Measurements from ENCODE around the gene B4GAT1. TPM values are rescaled to one million over a fixed set of nuclear protein-coding genes. Genes with fewer than 3 reads are reported as not detected.

B4GAT1 gene
- total RNA-seq, 1 experiment from 2014 or later: 47.1 TPM

DNA sequence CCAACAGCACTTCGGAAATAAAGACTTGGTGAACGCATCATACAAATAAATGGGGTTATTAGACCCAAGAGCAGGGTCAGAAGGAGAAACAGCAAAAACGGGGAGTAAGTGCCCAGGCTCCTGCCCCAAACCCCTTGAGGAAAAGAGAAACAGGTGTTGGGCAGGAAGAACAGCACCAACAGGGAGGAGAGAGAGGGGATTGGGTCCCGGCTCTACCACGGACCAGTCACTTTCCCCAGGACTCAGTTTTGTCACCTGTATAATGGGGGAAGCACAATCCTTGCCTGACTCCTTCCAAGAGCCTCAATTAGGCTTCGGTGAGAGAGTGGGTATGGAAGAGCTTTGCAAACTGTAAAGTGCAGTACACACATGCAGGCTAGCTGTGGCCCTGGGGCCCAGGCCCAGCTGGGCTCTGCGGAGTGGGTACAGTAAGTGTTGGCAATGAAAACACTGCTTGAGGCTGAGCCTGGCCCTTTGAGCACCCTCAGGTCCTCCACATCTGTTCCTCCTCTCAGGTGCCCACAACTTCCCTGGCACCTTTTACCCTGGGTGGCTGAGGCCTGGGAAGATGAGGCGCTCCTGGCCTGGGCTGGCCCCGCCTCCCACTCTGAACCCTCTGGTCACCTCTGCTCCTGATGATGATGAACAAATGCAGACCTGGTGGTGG lies 15.2 kb upstream of the B4GAT1 start:
- peaks cover 56% of the 10 kb centered on the region for H3K36me3 ChIP-seq (ENCODE audit: insufficient read depth, low read length, poor library complexity, severe bottlenecking)
- TF ChIP-seq EZH2 (IDR thresholded peaks at IDR 0.05; ENCODE audit: borderline replicate concordance, low read depth, low read length, poor library complexity, severe bottlenecking): no peak
- TF ChIP-seq, protein P1, sequence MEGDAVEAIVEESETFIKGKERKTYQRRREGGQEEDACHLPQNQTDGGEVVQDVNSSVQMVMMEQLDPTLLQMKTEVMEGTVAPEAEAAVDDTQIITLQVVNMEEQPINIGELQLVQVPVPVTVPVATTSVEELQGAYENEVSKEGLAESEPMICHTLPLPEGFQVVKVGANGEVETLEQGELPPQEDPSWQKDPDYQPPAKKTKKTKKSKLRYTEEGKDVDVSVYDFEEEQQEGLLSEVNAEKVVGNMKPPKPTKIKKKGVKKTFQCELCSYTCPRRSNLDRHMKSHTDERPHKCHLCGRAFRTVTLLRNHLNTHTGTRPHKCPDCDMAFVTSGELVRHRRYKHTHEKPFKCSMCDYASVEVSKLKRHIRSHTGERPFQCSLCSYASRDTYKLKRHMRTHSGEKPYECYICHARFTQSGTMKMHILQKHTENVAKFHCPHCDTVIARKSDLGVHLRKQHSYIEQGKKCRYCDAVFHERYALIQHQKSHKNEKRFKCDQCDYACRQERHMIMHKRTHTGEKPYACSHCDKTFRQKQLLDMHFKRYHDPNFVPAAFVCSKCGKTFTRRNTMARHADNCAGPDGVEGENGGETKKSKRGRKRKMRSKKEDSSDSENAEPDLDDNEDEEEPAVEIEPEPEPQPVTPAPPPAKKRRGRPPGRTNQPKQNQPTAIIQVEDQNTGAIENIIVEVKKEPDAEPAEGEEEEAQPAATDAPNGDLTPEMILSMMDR (conservative IDR thresholded peaks at IDR 0.05; ENCODE audit: low read depth, low read length): no peak
- no peaks in the 10 kb centered on the region for H3K27me3 ChIP-seq (replicated peaks; ENCODE audit: insufficient read depth, low read depth, low read length, poor library complexity)
- POLR2A ChIA-PET (ENCODE audit: low non-redundant PET): interaction anchor here (0.7 kb wide), 1 partner anchor 24 kb away, joined by 3 read pairs; no protein-coding TSS in a partner anchor
- no peaks in the 10 kb centered on the region for H3K9me3 ChIP-seq (ENCODE audit: low read depth, low read length, poor library complexity, severe bottlenecking)
- no peaks in the 10 kb centered on the region for H3K4me1 ChIP-seq (ENCODE audit: insufficient read depth, low read length, poor library complexity, severe bottlenecking)
- CTCF ChIA-PET: interaction anchor here (1.1 to 2.2 kb wide), 2 partner anchors 10 to 23 kb away, joined by 3 to 4 read pairs; no protein-coding TSS in a partner anchor
- no peak for DNase-seq (ENCODE audit: low spot score)
- intact Hi-C loops (cut with micrococcal nuclease; ENCODE audit: unreplicated experiment): no loop called here
- peak overlapping the region; percentile 14 for H3K27ac ChIP-seq (ENCODE audit: low read depth, low read length, poor library complexity, severe bottlenecking)
- H3K4me3 ChIP-seq (ENCODE audit: low read depth, low read length, poor library complexity, severe bottlenecking): no peak overlapping the region
- no TSS peak for BruUV-seq (replicated peaks)

DNA sequence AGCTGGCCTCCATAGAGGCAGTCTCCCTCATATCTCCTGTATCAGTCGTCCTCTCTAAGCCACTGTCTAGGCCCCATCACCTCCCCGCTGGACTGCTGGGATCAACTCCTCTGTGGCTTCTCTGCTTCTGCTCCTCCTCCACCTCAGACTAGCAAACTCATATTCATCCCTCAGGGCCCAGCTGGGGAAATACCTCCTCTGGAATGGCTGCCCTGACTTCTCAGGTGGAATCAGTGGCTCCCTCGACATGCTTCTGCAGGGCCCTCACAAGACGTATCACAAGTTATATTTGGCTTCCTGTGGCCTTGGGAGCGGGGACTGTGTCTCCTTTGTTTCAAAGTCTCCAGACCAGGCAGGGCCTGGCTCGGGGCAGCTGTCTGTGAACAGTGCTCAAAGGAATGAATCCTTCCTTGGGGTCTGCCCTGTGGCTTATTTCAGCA lies 14.1 kb upstream of the B4GAT1 start:
- H3K36me3 ChIP-seq (ENCODE audit: insufficient read depth, low read length, poor library complexity, severe bottlenecking): peaks cover 45% of the 10 kb centered on the region
- intact Hi-C loops (cut with micrococcal nuclease; ENCODE audit: unreplicated experiment): no loop called here
- no peak overlapping the region for H3K4me3 ChIP-seq (ENCODE audit: low read depth, low read length, poor library complexity, severe bottlenecking)
- peak overlapping the region; percentile 4 for H3K27ac ChIP-seq (ENCODE audit: low read depth, low read length, poor library complexity, severe bottlenecking)
- no peaks in the 10 kb centered on the region for H3K4me1 ChIP-seq (ENCODE audit: insufficient read depth, low read length, poor library complexity, severe bottlenecking)
- no peak for DNase-seq (ENCODE audit: low spot score)
- ChIA-PET CTCF (no interaction called here), POLR2A (ENCODE audit: low non-redundant PET) (interaction anchor here (0.6 to 0.7 kb wide), 2 partner anchors 25 to 379 kb away, joined by 3 read pairs; no protein-coding TSS in a partner anchor)
- BruUV-seq (replicated peaks): no TSS peak
- no peaks in the 10 kb centered on the region for H3K9me3 ChIP-seq (ENCODE audit: low read depth, low read length, poor library complexity, severe bottlenecking)
- TF ChIP-seq EZH2 (IDR thresholded peaks at IDR 0.05; ENCODE audit: borderline replicate concordance, low read depth, low read length, poor library complexity, severe bottlenecking): no peak
- TF ChIP-seq, protein P1 (conservative IDR thresholded peaks at IDR 0.05; ENCODE audit: low read depth, low read length): no peak
- no peaks in the 10 kb centered on the region for H3K27me3 ChIP-seq (replicated peaks; ENCODE audit: insufficient read depth, low read depth, low read length, poor library complexity)

DNA sequence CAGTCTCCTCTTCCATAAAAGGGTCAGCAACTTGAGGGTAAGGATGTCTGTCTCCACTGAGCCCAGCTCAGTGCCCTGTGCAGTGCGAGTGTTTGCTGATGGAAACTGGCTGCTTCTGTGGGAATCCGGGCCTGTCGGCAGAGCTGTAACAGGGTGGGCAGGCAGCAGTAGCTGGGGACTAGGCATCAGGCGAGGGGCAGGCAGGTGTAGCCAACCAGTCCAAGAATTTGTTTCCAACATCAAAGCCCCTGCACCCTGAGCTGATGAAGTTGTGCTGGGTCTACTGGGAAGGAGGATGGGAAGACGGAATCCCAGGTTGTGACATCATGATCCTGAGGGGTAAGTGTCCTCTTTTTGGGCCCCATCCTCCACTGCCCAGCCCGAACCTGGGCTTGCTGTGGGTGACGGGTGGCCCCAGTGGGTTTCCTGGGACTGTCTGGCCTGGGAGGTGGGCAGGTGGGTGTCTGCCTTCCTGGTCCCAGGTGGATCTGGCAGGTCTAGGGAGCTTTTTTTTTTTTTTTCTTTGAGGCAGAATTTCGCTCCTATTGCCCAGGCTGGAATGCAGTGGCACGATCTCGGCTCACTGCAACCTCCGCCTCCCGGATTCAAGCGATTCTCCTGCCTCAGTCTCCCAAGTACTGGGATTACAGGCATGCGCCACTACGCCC lies 13.1 kb upstream of the B4GAT1 start:
- Histone ChIP-seq H3K27me3 (replicated peaks; ENCODE audit: insufficient read depth, low read depth, low read length, poor library complexity) (no peaks in the 10 kb centered on the region), H3K4me1 (ENCODE audit: insufficient read depth, low read length, poor library complexity, severe bottlenecking) (no peaks in the 10 kb centered on the region), H3K27ac (ENCODE audit: low read depth, low read length, poor library complexity, severe bottlenecking) (peak overlapping the region; percentile 4), H3K9me3 (ENCODE audit: low read depth, low read length, poor library complexity, severe bottlenecking) (no peaks in the 10 kb centered on the region), H3K36me3 (ENCODE audit: insufficient read depth, low read length, poor library complexity, severe bottlenecking) (peaks cover 36% of the 10 kb centered on the region), H3K4me3 (ENCODE audit: low read depth, low read length, poor library complexity, severe bottlenecking) (no peak overlapping the region)
- BruUV-seq (replicated peaks): no TSS peak
- intact Hi-C loops (cut with micrococcal nuclease; ENCODE audit: unreplicated experiment): no loop called here
- POLR2A ChIA-PET (ENCODE audit: low non-redundant PET): interaction anchor here (0.6 kb wide), 1 partner anchor 12 kb away, joined by 3 read pairs; no protein-coding TSS in a partner anchor
- no peak for DNase-seq (ENCODE audit: low spot score)
- no peak for TF ChIP-seq EZH2 (IDR thresholded peaks at IDR 0.05; ENCODE audit: borderline replicate concordance, low read depth, low read length, poor library complexity, severe bottlenecking)
- TF ChIP-seq, protein P1 (conservative IDR thresholded peaks at IDR 0.05; ENCODE audit: low read depth, low read length): no peak
- CTCF ChIA-PET: interaction anchor here (0.6 to 0.7 kb wide), 3 partner anchors 86 to 1034 kb away, joined by 3 to 5 read pairs (median 4); partner anchors contain the start of gene MUS81

Measured in A673 (cell line).